ENCODE measurements around the gene PTPN18.

The PTPN18 gene

GRCh38 chr2:130365075-130365474 is 9.2 kb downstream of the PTPN18 start:
- peaks cover 2% of the 10 kb centered on the region for H3K27me3 ChIP-seq (ENCODE audit: insufficient read depth, low read length, poor library complexity)
- H3K36me3 ChIP-seq (ENCODE audit: insufficient read depth, low read length) = no peaks in the 10 kb centered on the region
- H3K9ac ChIP-seq (ENCODE audit: low read depth, low read length) = no peak overlapping the region
- ATAC-seq (ENCODE audit: insufficient read depth, low read depth) (no peak), DNase-seq (no peak)
- H2AFZ ChIP-seq (ENCODE audit: low read depth, low read length) = no peak overlapping the region
- H4K20me1 ChIP-seq (ENCODE audit: insufficient read depth, low read length) = no peaks in the 10 kb centered on the region
- H3K4me1 ChIP-seq (ENCODE audit: insufficient read depth, low read length) = no peaks in the 10 kb centered on the region
- TF ChIP-seq EZH2 (IDR thresholded peaks at IDR 0.05; ENCODE audit: borderline replicate concordance, low read depth, low read length, severe bottlenecking) = no peak
- TF ChIP-seq, protein P1, sequence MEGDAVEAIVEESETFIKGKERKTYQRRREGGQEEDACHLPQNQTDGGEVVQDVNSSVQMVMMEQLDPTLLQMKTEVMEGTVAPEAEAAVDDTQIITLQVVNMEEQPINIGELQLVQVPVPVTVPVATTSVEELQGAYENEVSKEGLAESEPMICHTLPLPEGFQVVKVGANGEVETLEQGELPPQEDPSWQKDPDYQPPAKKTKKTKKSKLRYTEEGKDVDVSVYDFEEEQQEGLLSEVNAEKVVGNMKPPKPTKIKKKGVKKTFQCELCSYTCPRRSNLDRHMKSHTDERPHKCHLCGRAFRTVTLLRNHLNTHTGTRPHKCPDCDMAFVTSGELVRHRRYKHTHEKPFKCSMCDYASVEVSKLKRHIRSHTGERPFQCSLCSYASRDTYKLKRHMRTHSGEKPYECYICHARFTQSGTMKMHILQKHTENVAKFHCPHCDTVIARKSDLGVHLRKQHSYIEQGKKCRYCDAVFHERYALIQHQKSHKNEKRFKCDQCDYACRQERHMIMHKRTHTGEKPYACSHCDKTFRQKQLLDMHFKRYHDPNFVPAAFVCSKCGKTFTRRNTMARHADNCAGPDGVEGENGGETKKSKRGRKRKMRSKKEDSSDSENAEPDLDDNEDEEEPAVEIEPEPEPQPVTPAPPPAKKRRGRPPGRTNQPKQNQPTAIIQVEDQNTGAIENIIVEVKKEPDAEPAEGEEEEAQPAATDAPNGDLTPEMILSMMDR (IDR thresholded peaks at IDR 0.05; ENCODE audit: borderline replicate concordance, extremely low read depth, low read length, poor library complexity, severe bottlenecking) = no peak
- no peaks in the 10 kb centered on the region for H3K9me3 ChIP-seq (ENCODE audit: insufficient read depth, low read length, severe bottlenecking)
- H3K4me3 ChIP-seq (ENCODE audit: low read depth in 1 of 2, low read length in 2 of 2) = no peak overlapping the region
- H3K27ac ChIP-seq (ENCODE audit: low read length) = no peak overlapping the region
- no peak overlapping the region for H3K4me2 ChIP-seq (ENCODE audit: insufficient read depth, low read length)
- H3K79me2 ChIP-seq (ENCODE audit: insufficient read depth, low read length) = no peaks in the 10 kb centered on the region

- H4K20me1 ChIP-seq (ENCODE audit: insufficient read depth, low read length) = no peaks in the 10 kb centered on the region
- TF ChIP-seq EZH2 (IDR thresholded peaks at IDR 0.05; ENCODE audit: borderline replicate concordance, low read depth, low read length, severe bottlenecking) = no peak
- H3K9me3 ChIP-seq (ENCODE audit: insufficient read depth, low read length, severe bottlenecking) = no peaks in the 10 kb centered on the region
- H3K27ac ChIP-seq (ENCODE audit: low read length) = no peak overlapping the region
- H3K27me3 ChIP-seq (ENCODE audit: insufficient read depth, low read length, poor library complexity) = no peaks in the 10 kb centered on the region
- no peak overlapping the region for H2AFZ ChIP-seq (ENCODE audit: low read depth, low read length)
- H3K4me2 ChIP-seq (ENCODE audit: insufficient read depth, low read length) = no peak overlapping the region
- H3K36me3 ChIP-seq (ENCODE audit: insufficient read depth, low read length) = no peaks in the 10 kb centered on the region
- H3K4me1 ChIP-seq (ENCODE audit: insufficient read depth, low read length) = peaks cover 2% of the 10 kb centered on the region
- no peak for ATAC-seq (ENCODE audit: insufficient read depth, low read depth)
- no peaks in the 10 kb centered on the region for H3K79me2 ChIP-seq (ENCODE audit: insufficient read depth, low read length)
- no peak overlapping the region for H3K9ac ChIP-seq (ENCODE audit: low read depth, low read length)
- DNase-seq = no peak
- H3K4me3 ChIP-seq (ENCODE audit: low read depth in 1 of 2, low read length in 2 of 2) = no peak overlapping the region
These were observed 10.1 kb downstream of the PTPN18 start for GRCh38 chr2:130365963-130366362.

GRCh38 chr2:130366720-130367119 is 10.9 kb downstream of the PTPN18 start:
- Histone ChIP-seq H3K27ac (ENCODE audit: low read length) (no peak overlapping the region), H3K4me3 (ENCODE audit: low read depth in 1 of 2, low read length in 2 of 2) (no peak overlapping the region), H4K20me1 (ENCODE audit: insufficient read depth, low read length) (no peaks in the 10 kb centered on the region), H3K4me2 (ENCODE audit: insufficient read depth, low read length) (no peak overlapping the region), H3K9ac (ENCODE audit: low read depth, low read length) (no peak overlapping the region), H3K4me1 (ENCODE audit: insufficient read depth, low read length) (peaks cover 10% of the 10 kb centered on the region), H2AFZ (ENCODE audit: low read depth, low read length) (no peak overlapping the region), H3K79me2 (ENCODE audit: insufficient read depth, low read length) (0 out of 2 replicates have a peak, but pooled peaks cover 4% of the 10 kb centered on the region), H3K9me3 (ENCODE audit: insufficient read depth, low read length, severe bottlenecking) (no peaks in the 10 kb centered on the region), H3K36me3 (ENCODE audit: insufficient read depth, low read length) (no peaks in the 10 kb centered on the region), H3K27me3 (ENCODE audit: insufficient read depth, low read length, poor library complexity) (no peaks in the 10 kb centered on the region)
- TF ChIP-seq, protein P1 (IDR thresholded peaks at IDR 0.05; ENCODE audit: borderline replicate concordance, extremely low read depth, low read length, poor library complexity, severe bottlenecking) = no peak
- no peak for TF ChIP-seq EZH2 (IDR thresholded peaks at IDR 0.05; ENCODE audit: borderline replicate concordance, low read depth, low read length, severe bottlenecking)
- ATAC-seq (ENCODE audit: insufficient read depth, low read depth) = no peak
- no peak for DNase-seq

GRCh38 chr2:130368786-130369185 is 12.9 kb downstream of the PTPN18 start:
- Histone ChIP-seq H3K79me2 (ENCODE audit: insufficient read depth, low read length) (peaks cover 14% of the 10 kb centered on the region), H3K4me2 (ENCODE audit: insufficient read depth, low read length) (no peak overlapping the region), H3K36me3 (ENCODE audit: insufficient read depth, low read length) (no peaks in the 10 kb centered on the region), H3K9me3 (ENCODE audit: insufficient read depth, low read length, severe bottlenecking) (no peaks in the 10 kb centered on the region), H2AFZ (ENCODE audit: low read depth, low read length) (no peak overlapping the region), H3K27ac (ENCODE audit: low read length) (no peak overlapping the region), H3K9ac (ENCODE audit: low read depth, low read length) (no peak overlapping the region), H4K20me1 (ENCODE audit: insufficient read depth, low read length) (no peaks in the 10 kb centered on the region), H3K27me3 (ENCODE audit: insufficient read depth, low read length, poor library complexity) (no peaks in the 10 kb centered on the region), H3K4me3 (ENCODE audit: low read depth in 1 of 2, low read length in 2 of 2) (no peak overlapping the region), H3K4me1 (ENCODE audit: insufficient read depth, low read length) (peaks cover 25% of the 10 kb centered on the region)
- TF ChIP-seq, protein P1 (IDR thresholded peaks at IDR 0.05; ENCODE audit: borderline replicate concordance, extremely low read depth, low read length, poor library complexity, severe bottlenecking) = no peak
- TF ChIP-seq EZH2 (IDR thresholded peaks at IDR 0.05; ENCODE audit: borderline replicate concordance, low read depth, low read length, severe bottlenecking) = no peak
- ATAC-seq (ENCODE audit: insufficient read depth, low read depth) (no peak), DNase-seq (no peak)

Measured in DND-41 (cell line).